ENCODE data around the gene LAP3. TPM values are rescaled to one million over a fixed set of nuclear protein-coding genes. Genes with fewer than 3 reads are reported as not detected.
"Not testable (repeated sequence)": the region's sequence is repeated elsewhere in the genome, so short reads cannot be mapped to it uniquely, and the experiment has no call there.

The LAP3 gene
- polyA plus RNA-seq (2013, experiment 1 of 2; ENCODE audit: insufficient read length) = 46.2 TPM
- polyA plus RNA-seq (2013, experiment 2 of 2; ENCODE audit: insufficient read length) = 29.2 TPM

GRCh38 chr4:17576932-17577664, at the start of gene LAP3:
TSS of gene LAP3 (plus strand) at chr4:17577198. CDS start at chr4:17577466, 268 bp downstream.
- DNase-seq = peak; percentile 94

GRCh38 chr4:17528551-17529165, 48.3 kb upstream of the LAP3 start:
- no peak for DNase-seq

- no peak for DNase-seq
These were observed 45.3 kb upstream of the LAP3 start for GRCh38 chr4:17531538-17532285.

GRCh38 chr4:17534705-17535104, 42.3 kb upstream of the LAP3 start:
- no peak for DNase-seq

- DNase-seq = no peak
These were observed 41.8 kb upstream of the LAP3 start for GRCh38 chr4:17535242-17535641.

- DNase-seq = no peak
These were observed 41.1 kb upstream of the LAP3 start for GRCh38 chr4:17535906-17536305.

- DNase-seq = not testable (repeated sequence)
These were observed 39.9 kb upstream of the LAP3 start for GRCh38 chr4:17537060-17537459.

- DNase-seq = no peak
These were observed 32.8 kb upstream of the LAP3 start for GRCh38 chr4:17544205-17544604.

GRCh38 chr4:17544831-17545234, 32.2 kb upstream of the LAP3 start:
- DNase-seq = no peak

- DNase-seq = no peak
These were observed 31.4 kb upstream of the LAP3 start for GRCh38 chr4:17545374-17546140.

- DNase-seq = no peak
These were observed 30.8 kb upstream of the LAP3 start for GRCh38 chr4:17546222-17546621.

GRCh38 chr4:17546678-17547077, 30.3 kb upstream of the LAP3 start:
- no peak for DNase-seq

- no peak for DNase-seq
These were observed 26.4 kb upstream of the LAP3 start for GRCh38 chr4:17550549-17550948.

- DNase-seq = no peak
These were observed 24.6 kb upstream of the LAP3 start for GRCh38 chr4:17552427-17552826.

GRCh38 chr4:17554568-17554967, 22.4 kb upstream of the LAP3 start:
- no peak for DNase-seq

- DNase-seq = no peak
These were observed 20.5 kb upstream of the LAP3 start for GRCh38 chr4:17556498-17556897.

GRCh38 chr4:17557880-17558279, 19.1 kb upstream of the LAP3 start:
- no peak for DNase-seq

- no peak for DNase-seq
These were observed 17.9 kb upstream of the LAP3 start for GRCh38 chr4:17558941-17559708.

GRCh38 chr4:17559709-17560048, 17.3 kb upstream of the LAP3 start:
- DNase-seq = no peak

- no peak for DNase-seq
These were observed 16.8 kb upstream of the LAP3 start for GRCh38 chr4:17560065-17560673.

- DNase-seq = peak; percentile 54
These were observed 15.6 kb upstream of the LAP3 start for GRCh38 chr4:17561195-17561909.
